ES-I3 (cell line): ENCODE data around the gene IFITM2.

Experiments used
- H3K36me3 ChIP-seq: 2 replicates; pipeline ENCODE4 v1.6.1; 2013; ENCODE audit warnings: mild to moderate bottlenecking, low read length, control low read depth, moderate library complexity; ENCODE audit not compliant: insufficient read depth
- H3K4me1 ChIP-seq: 2 replicates; pipeline ENCODE4 v1.6.1; 2013; ENCODE audit warnings: mild to moderate bottlenecking, control low read depth, low read length; ENCODE audit not compliant: insufficient read depth
- H3K9ac ChIP-seq: 2 replicates; pipeline ENCODE4 v1.6.1; 2013; ENCODE audit warnings: low read depth, mild to moderate bottlenecking, low read length, moderate library complexity
- H3K9me3 ChIP-seq: 2 replicates; pipeline ENCODE4 v1.6.1; 2013; ENCODE audit warnings: mild to moderate bottlenecking, low read length, moderate library complexity; ENCODE audit not compliant: control insufficient read depth, insufficient read depth

Gene IFITM2

GRCh38 chr11:356610-357009 lies 49.0 kb downstream of the IFITM2 start:
- Histone ChIP-seq H3K36me3 (no peaks in the 10 kb centered on the region; the same call in 1 of the 2 replicates), H3K9me3 (peaks cover 3% of the 10 kb centered on the region; the same call in 1 of the 2 replicates), H3K9ac (no peak overlapping the region), H3K4me1 (peaks cover 14% of the 10 kb centered on the region)

GRCh38 chr11:357582-357981 lies 50.0 kb downstream of the IFITM2 start:
- H3K9me3 ChIP-seq = peaks cover 3% of the 10 kb centered on the region; the same call in 1 of the 2 replicates
- H3K9ac ChIP-seq = no peak overlapping the region
- H3K36me3 ChIP-seq = no peaks in the 10 kb centered on the region; the same call in 1 of the 2 replicates
- H3K4me1 ChIP-seq = peaks cover 14% of the 10 kb centered on the region

- H3K4me1 ChIP-seq = peaks cover 12% of the 10 kb centered on the region
- no peak overlapping the region for H3K9ac ChIP-seq
- H3K36me3 ChIP-seq = no peaks in the 10 kb centered on the region; the same call in 1 of the 2 replicates
- peaks cover 3% of the 10 kb centered on the region; the same call in 1 of the 2 replicates for H3K9me3 ChIP-seq
These were observed 50.6 kb downstream of the IFITM2 start for GRCh38 chr11:358129-358800.
